GM23338 (cell line): ENCODE data around the gene EXOC3L1.

Experiments
- CREB1 ChIP-seq: fragments of 250-450 bp; sonication (Bioruptor Pico); IDR thresholded peaks from 2 replicates; pipeline ENCODE4 v1.5.0; 2020; ENCODE audit warnings: low read depth, mild to moderate bottlenecking, moderate library complexity
- CTCF ChIP-seq, 2 experiments: fragments of 200-600 bp in 1 of 2; sonication (generic) in 1 of 2; conservative IDR thresholded peaks; 2 replicates each; pipeline versions ENCODE4 v1.5.1 to v1.6.1; 2016 to 2017; ENCODE audit warnings: antibody characterized with exemption in 2 of 2, low read depth in 2 of 2, mild to moderate bottlenecking in 2 of 2, moderate library complexity in 1 of 2
- EZH2 ChIP-seq: fragments of 200-600 bp; sonication (generic); IDR thresholded peaks from one replicate; pipeline ENCODE4 v1.8.0; 2017; ENCODE audit warnings: antibody characterized with exemption, mild to moderate bottlenecking, low read depth; ENCODE audit not compliant: unreplicated experiment
- EZH2phosphoT487 ChIP-seq: fragments of 200-600 bp; sonication (generic); IDR thresholded peaks from one replicate; pipeline ENCODE4 v1.8.1; 2018; ENCODE audit warnings: antibody characterized with exemption; ENCODE audit not compliant: unreplicated experiment
- POLR2AphosphoS5 ChIP-seq: IDR thresholded peaks from 2 replicates; pipeline ENCODE4 v1.6.1; 2016; ENCODE audit warnings: antibody characterized with exemption, low read depth
- REST ChIP-seq: IDR thresholded peaks from one replicate; pipeline ENCODE4 v1.6.1; 2018; ENCODE audit warnings: antibody characterized with exemption; ENCODE audit not compliant: unreplicated experiment

- TF ChIP-seq REST (no peak), CTCF (conservative IDR thresholded peaks at IDR 0.05; ENCODE audit: low read depth in 2 of 2) (no peak), POLR2AphosphoS5 (no peak), EZH2phosphoT487 (no peak), EZH2 (no peak), CREB1 (no peak)
These were observed 25.3 kb downstream of the EXOC3L1 start, which contains the start of gene HSF4 for GRCh38 chr16:67164599-67165061.
